GM18520 (cell line): ENCODE data around the gene CYTH4.

Source experiments
- ATAC-seq: cut with Tn5 transposase; IDR thresholded peaks from one replicate; pipeline ENCODE4 v1.9.1; 2021; ENCODE audit not compliant: unreplicated experiment

The CYTH4 gene

GRCh38 chr22:37288521-37288920 is 6.2 kb downstream of the CYTH4 start:
- ATAC-seq = no peak

GRCh38 chr22:37289156-37289735 is 6.9 kb downstream of the CYTH4 start:
- no peak for ATAC-seq

- no peak for ATAC-seq
Observed at GRCh38 chr22:37290737-37291136, 8.4 kb downstream of the CYTH4 start.

GRCh38 chr22:37291559-37292298 is 9.4 kb downstream of the CYTH4 start:
- ATAC-seq = no peak

GRCh38 chr22:37292641-37293040 is 10.3 kb downstream of the CYTH4 start:
- ATAC-seq = no peak

GRCh38 chr22:37293172-37293571 is 10.9 kb downstream of the CYTH4 start:
- no peak for ATAC-seq

- ATAC-seq = no peak
Observed at GRCh38 chr22:37294747-37295146, 12.4 kb downstream of the CYTH4 start.

GRCh38 chr22:37295213-37295886 is 13.0 kb downstream of the CYTH4 start:
- no peak for ATAC-seq

GRCh38 chr22:37295946-37296345 is 13.6 kb downstream of the CYTH4 start:
- no peak for ATAC-seq

- no peak for ATAC-seq
Observed at GRCh38 chr22:37298748-37299495, 16.6 kb downstream of the CYTH4 start.

- ATAC-seq = no peak
Observed at GRCh38 chr22:37299969-37300509, 17.7 kb downstream of the CYTH4 start.

GRCh38 chr22:37300551-37301017 is 18.3 kb downstream of the CYTH4 start:
- no peak for ATAC-seq

GRCh38 chr22:37301144-37301830 is 19.0 kb downstream of the CYTH4 start:
- ATAC-seq = no peak

- no peak for ATAC-seq
Observed at GRCh38 chr22:37302674-37303555, 20.6 kb downstream of the CYTH4 start.

GRCh38 chr22:37303821-37304274 is 21.5 kb downstream of the CYTH4 start:
- ATAC-seq = no peak

- ATAC-seq = no peak
Observed at GRCh38 chr22:37304595-37305343, 22.5 kb downstream of the CYTH4 start.

GRCh38 chr22:37305887-37306286 is 23.6 kb downstream of the CYTH4 start:
- ATAC-seq = no peak

GRCh38 chr22:37306494-37306829 is 24.2 kb downstream of the CYTH4 start:
- ATAC-seq = no peak
